ENCODE results near the gene DBI.

The DBI gene
- 48.3 to 65.6 reads per million in 2 donors for total RNA-seq

GRCh38 chr2:119366649-119367471 is at the start of gene DBI, which contains the start of gene C2orf76:
Gene DBI, plus strand, starts transcription at chr2:119366977. Its CDS starts 75 bp downstream, at chr2:119367052.
Gene C2orf76, minus strand, starts transcription at chr2:119366834. Its CDS starts 26,875 bp downstream, at chr2:119339959.
- DNase-seq: peak; percentile 83

- no peak for DNase-seq
Measured at GRCh38 chr2:119317554-119317953, 49.2 kb upstream of the DBI start.

GRCh38 chr2:119319593-119319992 is 47.2 kb upstream of the DBI start:
- no peak for DNase-seq

DNA sequence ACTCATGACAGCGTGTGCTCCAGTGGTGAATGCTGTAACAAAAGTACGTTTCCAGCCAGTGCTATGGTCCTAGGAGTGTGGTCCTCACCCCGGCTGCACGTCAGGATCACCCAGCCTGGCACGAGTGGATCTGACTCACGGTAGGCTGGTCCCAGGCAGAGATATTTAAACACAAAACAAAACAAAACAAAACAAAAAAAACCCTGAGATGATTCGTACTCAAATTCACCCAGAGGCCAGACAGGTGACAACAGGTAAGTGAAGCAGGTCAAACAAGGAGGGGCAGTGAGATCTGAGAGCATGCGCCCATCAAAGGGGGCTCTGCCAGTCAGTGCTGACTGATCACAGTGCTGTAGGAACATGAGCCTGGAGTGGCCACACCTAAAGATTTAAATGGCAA is 43.3 kb upstream of the DBI start:
- DNase-seq: no peak

GRCh38 chr2:119324685-119325270 is 42.0 kb upstream of the DBI start:
- no peak for DNase-seq

- no peak for DNase-seq
Measured at GRCh38 chr2:119326938-119327337, 39.8 kb upstream of the DBI start.

- no peak for DNase-seq
Measured at GRCh38 chr2:119327431-119327830, 39.3 kb upstream of the DBI start.

- DNase-seq: no peak
Measured at GRCh38 chr2:119332953-119333352, 33.8 kb upstream of the DBI start.

- no peak for DNase-seq
Measured at GRCh38 chr2:119333360-119333759, 33.4 kb upstream of the DBI start.

GRCh38 chr2:119333833-119334232 is 32.9 kb upstream of the DBI start:
- no peak for DNase-seq

DNA sequence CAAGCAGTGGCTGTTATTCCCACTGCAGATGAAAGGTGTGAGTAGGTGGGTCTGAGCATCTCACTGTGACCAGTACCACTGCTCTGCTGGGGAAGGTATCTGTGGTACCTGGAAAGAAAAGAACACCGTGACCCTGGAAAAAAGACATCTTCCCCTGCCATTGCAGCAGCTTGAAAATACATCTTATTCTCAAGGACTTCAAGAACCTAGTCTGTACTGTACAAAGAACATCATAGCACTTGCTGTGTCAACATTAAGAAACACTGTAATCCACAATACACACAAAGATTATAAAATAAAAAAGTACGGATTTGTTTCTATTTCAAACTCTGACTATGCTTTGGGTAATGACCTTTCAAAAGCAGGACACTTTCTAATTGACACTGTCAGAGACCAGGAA is 29.0 kb upstream of the DBI start:
- no peak for DNase-seq

GRCh38 chr2:119338272-119338671 is 28.5 kb upstream of the DBI start:
- DNase-seq: no peak

DNA sequence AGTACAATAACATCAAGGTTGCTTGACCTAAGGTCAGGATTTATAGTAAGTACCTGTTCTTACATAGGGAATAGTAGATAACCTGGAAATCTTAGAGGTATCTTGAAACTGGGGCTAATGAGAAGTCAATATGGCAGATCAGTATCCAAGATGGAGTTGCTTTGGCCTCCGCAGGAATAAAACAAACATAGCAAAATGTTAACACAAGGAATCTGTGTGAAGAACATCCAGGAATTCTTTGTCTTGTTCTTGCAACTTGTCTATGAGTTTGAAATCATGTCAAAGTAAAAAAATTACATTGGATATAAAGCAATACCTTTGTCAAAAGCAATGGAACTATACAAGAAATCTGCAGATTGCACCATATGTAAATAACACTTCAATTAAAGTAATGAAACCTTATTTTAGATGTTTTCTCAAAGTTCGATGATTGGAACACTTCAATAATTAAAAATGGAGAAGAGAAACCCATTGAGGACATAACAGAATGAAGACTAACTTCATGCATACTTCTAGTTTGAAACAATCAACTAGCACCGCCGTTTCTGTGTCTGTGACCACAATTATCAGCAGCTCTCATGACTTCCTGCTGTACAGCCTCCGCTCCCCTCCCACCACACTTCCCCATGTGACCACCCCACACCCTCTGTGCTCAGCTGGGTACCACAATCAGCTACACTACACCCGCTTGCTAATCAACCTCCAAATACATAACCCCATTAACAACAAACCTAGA is 27.8 kb upstream of the DBI start:
- DNase-seq: no peak

DNA sequence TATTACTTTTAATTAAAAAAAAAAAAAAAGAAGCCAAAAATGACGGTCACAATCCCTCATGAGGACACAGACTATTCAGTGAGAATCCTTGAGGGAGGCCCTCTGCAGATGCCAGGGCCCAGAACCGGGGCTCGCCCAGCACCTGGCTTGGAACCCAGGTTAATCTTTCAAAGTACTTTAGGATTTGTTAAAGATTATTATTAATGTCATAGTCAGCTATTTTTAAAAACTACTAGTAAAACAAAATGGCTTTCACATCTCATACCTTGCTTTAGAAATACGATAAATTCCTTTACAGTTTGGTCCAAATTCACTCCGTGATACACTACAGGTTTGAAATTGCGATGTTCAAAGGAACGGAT is 27.2 kb upstream of the DBI start:
- no peak for DNase-seq

DNA sequence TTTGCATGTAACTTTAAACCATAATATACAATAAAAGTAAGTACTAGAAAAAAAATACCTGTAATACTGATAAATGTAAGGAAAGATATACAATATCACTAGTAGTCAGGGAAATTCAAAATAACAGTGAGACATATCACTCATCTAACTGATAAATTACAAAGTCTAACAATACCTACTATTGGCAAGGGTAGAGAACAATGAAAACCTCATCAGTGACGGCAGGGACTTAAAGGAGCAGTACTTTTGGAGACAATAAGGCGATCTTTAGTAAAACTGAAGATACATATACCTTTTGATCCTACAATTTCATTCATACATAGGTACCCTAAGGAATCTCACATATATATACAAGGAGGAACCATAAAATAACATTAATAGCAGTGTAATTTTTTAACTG is 25.1 kb upstream of the DBI start:
- no peak for DNase-seq

- DNase-seq: no peak
Measured at GRCh38 chr2:119349289-119349688, 17.5 kb upstream of the DBI start.

DNA sequence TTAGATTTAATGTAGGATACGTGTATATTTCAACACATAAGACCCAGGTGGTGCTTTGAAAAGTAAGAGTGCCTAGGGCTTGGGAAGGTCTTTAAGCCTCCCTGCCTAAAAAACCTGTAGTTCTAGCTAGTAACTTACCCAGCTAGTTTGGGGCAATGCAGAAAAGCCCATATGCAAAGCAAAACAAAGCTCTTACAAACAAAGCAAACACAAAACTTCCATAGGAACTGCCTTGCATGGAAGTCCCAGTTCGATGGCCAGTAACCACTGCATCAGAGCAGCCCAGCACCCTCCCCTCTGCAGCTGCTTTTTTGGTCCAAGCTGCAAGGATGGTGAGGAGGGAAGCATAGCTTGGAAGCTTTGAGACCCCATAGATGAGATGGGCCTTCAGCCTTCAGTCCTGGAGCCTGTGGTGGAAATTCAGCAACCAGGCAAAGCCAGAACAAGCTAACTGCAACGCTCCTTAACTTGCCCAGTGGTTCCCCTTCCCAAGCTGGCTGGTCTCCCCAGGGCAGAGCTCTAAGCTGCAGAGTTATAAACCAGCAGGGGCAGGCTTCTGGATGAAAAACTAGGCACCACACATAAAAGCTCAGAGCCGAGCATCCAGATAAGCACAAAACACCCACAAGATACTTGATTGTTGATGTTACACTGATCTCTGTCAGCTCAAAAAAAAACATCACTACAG is 16.3 kb upstream of the DBI start:
- no peak for DNase-seq

DNA sequence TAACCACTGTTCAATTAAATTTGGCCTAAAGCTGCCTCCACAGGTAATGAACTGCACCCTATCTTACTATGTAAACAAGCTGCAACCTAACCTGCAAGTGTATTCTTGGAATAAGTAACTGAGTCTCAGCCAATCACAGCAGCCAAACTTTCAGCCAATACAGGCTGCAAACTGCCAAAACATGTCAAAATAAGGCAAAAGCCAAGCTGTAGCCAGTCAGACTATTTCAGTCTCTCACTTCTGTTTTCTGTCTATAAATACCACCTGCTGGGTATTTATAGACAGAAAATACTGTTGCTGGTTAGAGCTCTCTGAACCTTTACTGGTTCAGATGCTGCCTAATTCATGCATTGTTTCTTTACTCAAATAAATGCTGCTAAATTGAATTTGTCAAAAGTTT is 14.4 kb upstream of the DBI start:
- DNase-seq: no peak

DNA sequence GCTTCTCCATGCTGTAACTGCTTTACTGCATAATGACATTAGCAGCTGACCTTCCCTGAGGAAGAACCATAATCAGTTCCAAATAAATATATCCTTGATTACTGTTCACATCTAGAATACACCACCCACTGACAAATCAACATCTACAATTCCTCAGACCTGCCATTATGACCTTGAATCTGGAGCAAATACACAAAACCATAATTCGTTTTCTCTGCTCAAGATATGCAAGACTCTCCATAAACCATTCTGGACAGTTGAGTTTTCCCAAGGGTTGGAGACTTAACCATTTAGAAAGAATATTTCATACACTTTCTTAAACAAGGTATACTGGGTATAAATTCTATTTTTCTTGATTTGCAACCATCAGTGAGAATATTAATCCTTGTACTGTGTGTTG is 11.9 kb upstream of the DBI start:
- no peak for DNase-seq

DNA sequence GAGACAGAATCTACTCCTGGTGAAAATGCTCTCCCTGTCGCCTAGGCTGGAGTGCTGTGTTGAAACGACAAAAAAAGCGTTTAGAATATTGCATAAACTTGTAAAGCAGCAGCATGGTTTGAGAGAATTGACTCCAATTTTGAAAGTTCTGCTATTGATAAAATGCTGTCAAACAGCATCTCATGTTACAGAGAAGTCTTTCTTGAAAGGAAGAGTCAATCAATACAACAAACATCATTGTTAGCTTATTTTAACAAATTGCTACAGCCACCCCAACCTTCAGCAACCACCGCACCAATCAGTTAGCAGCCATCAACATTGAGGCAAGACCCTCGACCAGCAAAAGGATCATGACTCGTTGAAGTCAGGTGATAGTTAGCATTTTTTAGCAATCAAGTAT is 7.0 kb upstream of the DBI start:
- no peak for DNase-seq

- DNase-seq: no peak
Measured at GRCh38 chr2:119360423-119360966, 6.3 kb upstream of the DBI start.

- no peak for DNase-seq
Measured at GRCh38 chr2:119364798-119365197, 2.0 kb upstream of the DBI start.

DNA sequence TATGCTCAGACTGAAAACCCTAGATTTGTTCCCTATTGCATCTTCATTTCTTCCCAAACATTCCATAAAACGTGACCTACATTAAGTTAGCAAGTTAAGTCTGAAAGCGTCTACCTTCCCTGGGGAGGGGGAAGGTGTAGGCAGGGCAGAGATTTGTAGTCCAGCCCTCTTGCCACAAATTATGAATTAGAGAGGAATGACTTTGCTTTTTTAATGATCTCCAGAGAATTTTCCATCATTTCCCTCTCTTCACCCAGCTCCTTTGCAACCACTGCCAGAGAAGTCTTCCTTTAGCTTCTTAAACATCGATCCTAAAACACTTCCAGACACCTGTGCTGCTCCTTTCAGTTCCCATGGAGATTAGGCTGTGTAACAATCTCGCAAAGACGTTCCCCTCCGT is 1.3 kb upstream of the DBI start:
- DNase-seq: no peak

Data from activated gamma-delta T cell (primary cell).